GM19395 (cell line): ENCODE data around the gene KCNQ1.

Experiments used
- ATAC-seq: cut with Tn5 transposase; IDR thresholded peaks from one replicate; pipeline ENCODE4 v1.9.1; 2021; ENCODE audit warnings: mild to moderate bottlenecking, moderate library complexity; ENCODE audit not compliant: unreplicated experiment

The KCNQ1 gene

GRCh38 chr11:2862395-2863275, 417.8 kb downstream of the KCNQ1 start:
- no peak for ATAC-seq

GRCh38 chr11:2863276-2863618, 418.4 kb downstream of the KCNQ1 start:
- ATAC-seq, result no peak

GRCh38 chr11:2864901-2865300, 420.1 kb downstream of the KCNQ1 start:
- no peak for ATAC-seq

GRCh38 chr11:2865922-2866577, 421.2 kb downstream of the KCNQ1 start:
- ATAC-seq, result no peak

- no peak for ATAC-seq
These were observed 422.3 kb downstream of the KCNQ1 start for GRCh38 chr11:2867142-2867541.

GRCh38 chr11:2867722-2868505, 423.1 kb downstream of the KCNQ1 start:
- ATAC-seq, result no peak

GRCh38 chr11:2868506-2869133, 423.8 kb downstream of the KCNQ1 start:
- no peak for ATAC-seq

- ATAC-seq, result no peak
These were observed 424.3 kb downstream of the KCNQ1 start for GRCh38 chr11:2869134-2869526.

GRCh38 chr11:2869561-2870427, 425.0 kb downstream of the KCNQ1 start:
- no peak for ATAC-seq

GRCh38 chr11:2870460-2870859, 425.7 kb downstream of the KCNQ1 start:
- no peak for ATAC-seq

GRCh38 chr11:2870969-2871680, 426.3 kb downstream of the KCNQ1 start:
- ATAC-seq, result no peak

GRCh38 chr11:2874963-2875362, 430.2 kb downstream of the KCNQ1 start:
- ATAC-seq, result no peak

- ATAC-seq, result no peak
These were observed 432.7 kb downstream of the KCNQ1 start for GRCh38 chr11:2877474-2877873.

- ATAC-seq, result no peak
These were observed 434.0 kb downstream of the KCNQ1 start for GRCh38 chr11:2878782-2879181.

- no peak for ATAC-seq
These were observed 435.8 kb downstream of the KCNQ1 start for GRCh38 chr11:2880646-2881045.

GRCh38 chr11:2881076-2881980, 436.5 kb downstream of the KCNQ1 start:
- no peak for ATAC-seq

- ATAC-seq, result no peak
These were observed 437.2 kb downstream of the KCNQ1 start for GRCh38 chr11:2881981-2882375.

GRCh38 chr11:2882396-2883110, 437.7 kb downstream of the KCNQ1 start:
- ATAC-seq, result no peak
